Suprapubic skin (tissue), 3 donors: ENCODE data around the gene REEP2.

Source experiments
- EP300 ChIP-seq: sonication (generic); formaldehyde crosslinking; IDR thresholded peaks from one replicate; pipeline ENCODE4 v1.6.1; 2017; ENCODE audit warnings: antibody characterized with exemption
- POLR2A ChIP-seq, 2 donors: fragments of 450-650 bp; IDR thresholded peaks; one replicate each; pipeline ENCODE4 v1.6.1; 2017; ENCODE audit warnings: antibody characterized with exemption in 2 of 2, mild to moderate bottlenecking in 2 of 2, moderate library complexity in 2 of 2
- TF ChIP-seq, protein P1 (sequence below), 2 donors: fragments of 200-600 bp in 1 of 2; fragments of 450-650 bp in 1 of 2; sonication (generic) in 1 of 2; IDR thresholded peaks; one replicate each; pipeline ENCODE4 v1.5.1; 2016 to 2019; ENCODE audit warnings: antibody characterized with exemption in 2 of 2, mild to moderate bottlenecking in 1 of 2, moderate library complexity in 1 of 2

DNA sequence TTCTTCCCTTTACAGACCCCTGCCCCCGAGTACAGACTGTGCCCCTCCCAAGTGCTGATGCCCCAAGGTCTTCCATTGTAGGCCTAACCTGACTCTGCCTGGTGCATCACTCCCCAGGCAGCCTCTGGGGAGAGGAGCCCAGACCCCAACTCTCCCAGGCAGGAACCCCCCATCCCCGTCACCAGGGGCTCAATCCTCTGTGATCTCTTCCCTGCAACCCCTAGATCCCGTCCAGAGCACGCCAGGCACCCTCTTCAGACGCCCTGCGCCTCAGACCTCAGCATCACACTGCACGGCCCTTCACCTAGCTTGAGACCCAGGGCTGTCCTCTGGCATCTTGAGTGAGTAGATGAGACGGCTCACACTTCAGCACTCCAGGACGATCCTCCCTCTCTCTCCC is 20.0 kb downstream of the REEP2 start:
- TF ChIP-seq EP300 (no peak), POLR2A (IDR thresholded peaks at IDR 0.05) (no peak)
- TF ChIP-seq, protein P1, sequence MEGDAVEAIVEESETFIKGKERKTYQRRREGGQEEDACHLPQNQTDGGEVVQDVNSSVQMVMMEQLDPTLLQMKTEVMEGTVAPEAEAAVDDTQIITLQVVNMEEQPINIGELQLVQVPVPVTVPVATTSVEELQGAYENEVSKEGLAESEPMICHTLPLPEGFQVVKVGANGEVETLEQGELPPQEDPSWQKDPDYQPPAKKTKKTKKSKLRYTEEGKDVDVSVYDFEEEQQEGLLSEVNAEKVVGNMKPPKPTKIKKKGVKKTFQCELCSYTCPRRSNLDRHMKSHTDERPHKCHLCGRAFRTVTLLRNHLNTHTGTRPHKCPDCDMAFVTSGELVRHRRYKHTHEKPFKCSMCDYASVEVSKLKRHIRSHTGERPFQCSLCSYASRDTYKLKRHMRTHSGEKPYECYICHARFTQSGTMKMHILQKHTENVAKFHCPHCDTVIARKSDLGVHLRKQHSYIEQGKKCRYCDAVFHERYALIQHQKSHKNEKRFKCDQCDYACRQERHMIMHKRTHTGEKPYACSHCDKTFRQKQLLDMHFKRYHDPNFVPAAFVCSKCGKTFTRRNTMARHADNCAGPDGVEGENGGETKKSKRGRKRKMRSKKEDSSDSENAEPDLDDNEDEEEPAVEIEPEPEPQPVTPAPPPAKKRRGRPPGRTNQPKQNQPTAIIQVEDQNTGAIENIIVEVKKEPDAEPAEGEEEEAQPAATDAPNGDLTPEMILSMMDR (IDR thresholded peaks at IDR 0.05), result no peak
